Measurements from ENCODE around the gene PTPN9.
"Not testable (repeated sequence)": the region's sequence is repeated elsewhere in the genome, so short reads cannot be mapped to it uniquely, and the experiment has no call there.

Gene PTPN9

GRCh38 chr15:75525756-75526155 lies 53.4 kb downstream of the PTPN9 start:
- not testable (repeated sequence) for DNase-seq

GRCh38 chr15:75523011-75523410 lies 56.1 kb downstream of the PTPN9 start:
- DNase-seq = no peak

GRCh38 chr15:75517233-75517632 lies 61.9 kb downstream of the PTPN9 start:
- DNase-seq = no peak

- DNase-seq = peak; percentile 3 to 60
These were observed 70.1 kb downstream of the PTPN9 start for GRCh38 chr15:75508840-75509532.

- DNase-seq = no peak
These were observed 76.8 kb downstream of the PTPN9 start for GRCh38 chr15:75502360-75502759.

- no peak for DNase-seq
These were observed 85.4 kb downstream of the PTPN9 start for GRCh38 chr15:75493732-75494131.

- DNase-seq = no peak
These were observed 95.2 kb downstream of the PTPN9 start for GRCh38 chr15:75483961-75484360.

GRCh38 chr15:75483556-75483955 lies 95.6 kb downstream of the PTPN9 start:
- DNase-seq = not testable (repeated sequence)

- no peak for DNase-seq
These were observed 96.0 kb downstream of the PTPN9 start for GRCh38 chr15:75483106-75483505.

GRCh38 chr15:75480463-75480862 lies 98.7 kb downstream of the PTPN9 start:
- DNase-seq = not testable (repeated sequence)

GRCh38 chr15:75479670-75480069 lies 99.4 kb downstream of the PTPN9 start:
- DNase-seq = no peak

- not testable (repeated sequence) for DNase-seq
These were observed 102.0 kb downstream of the PTPN9 start for GRCh38 chr15:75477094-75477493.

- no peak for DNase-seq
These were observed 110.1 kb downstream of the PTPN9 start for GRCh38 chr15:75468913-75469598.

GRCh38 chr15:75460646-75461045 lies 118.5 kb downstream of the PTPN9 start:
- DNase-seq = no peak

- DNase-seq = no peak
These were observed 119.5 kb downstream of the PTPN9 start for GRCh38 chr15:75459581-75459980.

- no peak for DNase-seq
These were observed 122.4 kb downstream of the PTPN9 start for GRCh38 chr15:75456710-75457109.

- peak; percentile 52 to 62 for DNase-seq
These were observed 123.1 kb downstream of the PTPN9 start for GRCh38 chr15:75455982-75456531.

GRCh38 chr15:75455424-75455981 lies 123.6 kb downstream of the PTPN9 start:
- peak; percentile 84 to 89 for DNase-seq

GRCh38 chr15:75454471-75455378 lies 124.4 kb downstream of the PTPN9 start:
- DNase-seq = peak; percentile 80 to 87

- peak; percentile 99 for DNase-seq
These were observed 125.2 kb downstream of the PTPN9 start for GRCh38 chr15:75453703-75454470.

GRCh38 chr15:75452865-75453702 lies 126.0 kb downstream of the PTPN9 start:
- DNase-seq = peak; percentile 46 to 54
